Lung (tissue), 12 donors: ENCODE results near the gene CHN1. TPM values are rescaled to one million over a fixed set of nuclear protein-coding genes. Genes with fewer than 3 reads are reported as not detected.

ENCODE experiments used
- ATAC-seq: fragments of 200-7000 bp; cut with Tn5 transposase; one replicate; pipeline ENCODE4 v1.9.1; 2020; ENCODE audit warnings: moderate number of reproducible peaks; ENCODE audit not compliant: insufficient read depth, low FRiP score
- DNase-seq, 3 donors: peaks; one replicate each; pipeline ENCODE4 v3.0.0-alpha.2; 2013 to 2017
- H3K27ac ChIP-seq, 2 donors: one replicate each; pipeline ENCODE4 v1.5.1; 2013; ENCODE audit warnings: mild to moderate bottlenecking in 2 of 2, moderate library complexity in 2 of 2, control low read depth in 1 of 2, inconsistent platforms in 1 of 2, low read depth in 1 of 2, low read length in 1 of 2
- H3K27me3 ChIP-seq, 3 donors: one replicate each; pipeline ENCODE4 v1.5.1; 2013; ENCODE audit warnings: low read length in 2 of 3; ENCODE audit not compliant: control insufficient read depth in 3 of 3, insufficient read depth in 3 of 3
- H3K36me3 ChIP-seq, 4 donors: one replicate each; pipeline ENCODE4 v1.5.1; 2013; ENCODE audit warnings: low read length in 4 of 4, mild to moderate bottlenecking in 1 of 4, moderate library complexity in 1 of 4; ENCODE audit not compliant: control insufficient read depth in 4 of 4, insufficient read depth in 4 of 4
- H3K4me1 ChIP-seq, 5 donors: one replicate each; pipeline ENCODE4 v1.5.1; 2013; ENCODE audit warnings: low read length in 5 of 5, mild to moderate bottlenecking in 2 of 5, moderate library complexity in 1 of 5; ENCODE audit not compliant: control insufficient read depth in 5 of 5, insufficient read depth in 5 of 5
- H3K4me3 ChIP-seq: one replicate; pipeline ENCODE4 v1.5.1; 2013; ENCODE audit warnings: mild to moderate bottlenecking, control low read depth, moderate library complexity
- H3K9ac ChIP-seq, 2 donors: one replicate each; pipeline ENCODE4 v1.5.1; 2013; ENCODE audit warnings: low read length in 2 of 2, control low read depth in 1 of 2; ENCODE audit not compliant: insufficient read depth in 1 of 2
- H3K9me3 ChIP-seq, 4 donors: one replicate each; pipeline ENCODE4 v1.5.1; 2013; ENCODE audit warnings: low read length in 3 of 4, mild to moderate bottlenecking in 1 of 4, moderate library complexity in 1 of 4; ENCODE audit not compliant: control insufficient read depth in 4 of 4, insufficient read depth in 3 of 4
- WGBS, 2 donors: extraction: QIAGEN DNeasy Blood & Tissue Kit; methylation state at CpG; one replicate each; pipeline ENCODE4 v1.1.7; 2013; 5-methylcytosine and 5-hydroxymethylcytosine counted together
- polyA plus RNA-seq, 2 donors: library from polyadenylated mRNA; stranded (reverse); fragments of 200-250 nt; gene quantifications; one replicate each; pipeline ENCODE4 v1.2.1, GENCODE V29; 2013
- total RNA-seq, 2 donors: library from RNA; depleted of rRNA in 1 of 2; stranded (reverse); fragments of >200 nt in 1 of 2; gene quantifications; one replicate each; pipeline ENCODE4 v1.2.1, GENCODE V29; 2014 to 2021
- TF ChIP-seq, protein P1 (sequence below): IDR thresholded peaks from 2 replicates; pipeline ENCODE4 v1.5.1; 2012; ENCODE audit warnings: mild to moderate bottlenecking; ENCODE audit errors: control extremely low read depth, extremely low read depth
- donor health status: control.
- donor health status: control.
- donor health status: Bipolar disorder and iron deficiency.
- donor health status: healthy.
- donor health status: DM: yes; HTN: yes; CAD: no.

Gene CHN1
- total and polyA plus RNA-seq, 4 donors: 6.8 to 80.9 (median 14.5) TPM

DNA sequence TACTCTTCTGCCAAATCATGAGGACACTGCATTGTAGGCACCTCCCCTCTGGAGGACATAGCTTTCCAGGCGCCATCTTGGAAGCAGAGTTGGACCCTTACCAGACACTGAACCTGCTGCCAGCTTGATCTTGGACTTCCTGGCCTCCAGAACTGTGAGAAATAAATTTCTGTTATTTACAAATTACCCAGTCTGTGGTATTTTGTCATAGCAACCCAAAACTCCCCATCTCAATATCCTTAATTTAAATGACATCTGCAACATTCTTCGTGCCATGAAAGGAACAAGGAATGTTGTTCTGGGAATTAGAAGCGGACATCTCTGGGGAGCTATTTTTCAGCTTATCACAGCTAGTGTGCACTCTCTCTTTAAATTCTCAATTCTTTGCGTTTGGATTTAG is 183.6 kb downstream of the CHN1 start:
- Histone ChIP-seq H3K4me1 (peaks cover 0 to 17% (median 11%) of the 10 kb centered on the region in 5 donors), H3K27me3 (no peaks in the 10 kb centered on the region), H3K9ac (no peak overlapping the region), H3K36me3 (peaks cover 0 to 17% (median 8%) of the 10 kb centered on the region in 4 donors), H3K27ac (no peak overlapping the region), H3K9me3 (no peaks in the 10 kb centered on the region), H3K4me3 (no peak overlapping the region)
- WGBS, 2 donors: 86 to 90% methylated on average over 4 of the region's 4 CpGs
- TF ChIP-seq, protein P1, sequence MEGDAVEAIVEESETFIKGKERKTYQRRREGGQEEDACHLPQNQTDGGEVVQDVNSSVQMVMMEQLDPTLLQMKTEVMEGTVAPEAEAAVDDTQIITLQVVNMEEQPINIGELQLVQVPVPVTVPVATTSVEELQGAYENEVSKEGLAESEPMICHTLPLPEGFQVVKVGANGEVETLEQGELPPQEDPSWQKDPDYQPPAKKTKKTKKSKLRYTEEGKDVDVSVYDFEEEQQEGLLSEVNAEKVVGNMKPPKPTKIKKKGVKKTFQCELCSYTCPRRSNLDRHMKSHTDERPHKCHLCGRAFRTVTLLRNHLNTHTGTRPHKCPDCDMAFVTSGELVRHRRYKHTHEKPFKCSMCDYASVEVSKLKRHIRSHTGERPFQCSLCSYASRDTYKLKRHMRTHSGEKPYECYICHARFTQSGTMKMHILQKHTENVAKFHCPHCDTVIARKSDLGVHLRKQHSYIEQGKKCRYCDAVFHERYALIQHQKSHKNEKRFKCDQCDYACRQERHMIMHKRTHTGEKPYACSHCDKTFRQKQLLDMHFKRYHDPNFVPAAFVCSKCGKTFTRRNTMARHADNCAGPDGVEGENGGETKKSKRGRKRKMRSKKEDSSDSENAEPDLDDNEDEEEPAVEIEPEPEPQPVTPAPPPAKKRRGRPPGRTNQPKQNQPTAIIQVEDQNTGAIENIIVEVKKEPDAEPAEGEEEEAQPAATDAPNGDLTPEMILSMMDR: no peak
- no peak for DNase-seq
- no peak for ATAC-seq

DNA sequence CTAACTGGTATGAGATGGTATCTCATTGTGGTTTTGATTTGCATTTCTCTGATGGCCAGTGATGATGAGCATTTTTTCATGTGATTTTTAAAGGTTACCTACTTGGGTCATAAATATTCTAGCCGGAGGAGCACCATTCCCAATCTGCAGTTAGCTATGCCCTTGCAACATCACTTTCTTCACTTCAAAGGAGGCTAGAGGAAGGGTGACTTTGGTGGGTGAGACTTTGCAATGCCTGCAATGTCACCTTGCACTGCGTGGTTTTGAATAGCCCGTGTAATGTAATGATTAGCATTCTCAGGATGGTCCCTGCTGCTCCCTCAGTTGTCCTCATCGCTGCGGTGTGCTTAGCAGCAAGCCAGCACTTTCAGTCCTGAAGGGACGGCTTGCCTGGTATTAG is 184.8 kb downstream of the CHN1 start:
- TF ChIP-seq, protein P1: no peak
- Histone ChIP-seq H3K36me3 (peaks cover 0 to 18% (median 10%) of the 10 kb centered on the region in 4 donors), H3K4me1 (peaks cover 0 to 7% (median 4%) of the 10 kb centered on the region in 5 donors), H3K27ac (no peak overlapping the region), H3K4me3 (no peak overlapping the region), H3K9me3 (no peaks in the 10 kb centered on the region), H3K27me3 (no peaks in the 10 kb centered on the region), H3K9ac (no peak overlapping the region)
- ATAC-seq (no peak), DNase-seq (no peak)
- WGBS, 2 donors: 90 to 96% methylated on average over 6 of the region's 6 CpGs

DNA sequence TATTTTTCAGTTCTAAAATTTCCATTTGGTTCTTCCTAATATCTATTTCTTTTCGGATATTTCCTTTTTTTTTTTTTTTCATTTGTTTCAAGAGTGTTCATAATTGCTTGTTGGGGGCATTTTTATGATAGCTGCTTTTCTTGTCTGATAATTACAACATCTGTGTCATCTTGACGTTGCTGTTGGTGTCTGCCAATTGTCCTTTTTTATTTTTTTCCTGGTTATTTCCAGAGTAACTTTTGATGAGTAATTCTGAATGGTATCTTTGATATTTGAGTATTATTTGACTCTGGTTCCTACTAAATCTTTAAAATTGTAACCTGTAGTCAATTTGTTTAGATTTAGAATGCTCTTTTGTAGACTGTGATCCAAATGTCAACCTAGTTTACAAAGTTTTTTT is 189.7 kb downstream of the CHN1 start:
- 0 to 57% methylated on average over 2 of the region's 2 CpGs for WGBS, 2 donors

More for the DNA sequence above, 189.7 kb downstream of the CHN1 start:
- Histone ChIP-seq H3K9ac (no peak overlapping the region), H3K36me3 (peaks cover 0 to 17% (median 8%) of the 10 kb centered on the region in 4 donors), H3K9me3 (no peaks in the 10 kb centered on the region), H3K27ac (no peak overlapping the region), H3K27me3 (no peaks in the 10 kb centered on the region), H3K4me3 (no peak overlapping the region), H3K4me1 (no peaks in the 10 kb centered on the region)
- TF ChIP-seq, protein P1: no peak
- no peak for ATAC-seq
- no peak for DNase-seq
